HCT116 (cell line): ENCODE data around the gene MGRN1. TPM values are rescaled to one million over a fixed set of nuclear protein-coding genes. Genes with fewer than 3 reads are reported as not detected.

Experiments used
- ATAC-seq: fragments of 200-7000 bp; cut with Tn5 transposase; 2 replicates; pipeline ENCODE4 v1.9.1; 2020; ENCODE audit warnings: mild to moderate bottlenecking, moderate library complexity
- BruUV-seq: library from RNA; stranded (reverse); fragments of 400-500 nt; replicated peaks from 2 replicates; lab custom pipeline; 2021; lab: Mats Ljungman, UMichigan
- CTCF ChIA-PET: fragments of 300-600 bp; sonication (Branson Sonifier 250); formaldehyde crosslinking; loops from one replicate; lab custom pipeline; 2021; ENCODE audit warnings: antibody characterized with exemption; lab: Charles Lee
- POLR2A ChIA-PET: fragments of 300-600, 350-600 bp; sonication (Branson Sonifier 250); formaldehyde crosslinking; loops from one replicate; lab custom pipeline; 2021; ENCODE audit warnings: antibody characterized with exemption; lab: Charles Lee
- RAD21 ChIA-PET, 2 experiments: fragments of 300-600 bp; sonication (Branson Sonifier 250); formaldehyde crosslinking; loops; one replicate each; lab custom pipeline; 2023; ENCODE audit warnings: low total read pairs in 2 of 2; ENCODE audit not compliant: uncharacterized antibody in 2 of 2, unreplicated experiment in 2 of 2, low non-redundant PET in 1 of 2; lab: Charles Lee
- DNase-seq: peaks from one replicate; pipeline ENCODE4 v3.0.0-alpha.2; 2010; ENCODE audit warnings: low read depth, low spot score
- H2AFZ ChIP-seq: fragments of 200-600 bp; shearing (Covaris generic), sonication (generic); 2 replicates; pipeline ENCODE4 v1.6.1; 2017; ENCODE audit warnings: low read depth, mixed run types, mixed read lengths, antibody characterized with exemption, low read length; ENCODE audit not compliant: poor library complexity, severe bottlenecking
- H3K27ac ChIP-seq: 2 replicates; pipeline ENCODE4 v1.5.1; 2012; ENCODE audit warnings: low read depth, low read length
- H3K27me3 ChIP-seq: fragments of 200-600 bp; sonication (generic); 2 replicates; pipeline ENCODE4 v1.6.1; 2016; ENCODE audit warnings: mixed run types, low read length, mixed read lengths; ENCODE audit not compliant: insufficient read depth
- H3K36me3 ChIP-seq, 2 experiments: fragments of 200-500 bp in 1 of 2; fragments of 200-600 bp in 1 of 2; sonication (Bioruptor generic) in 1 of 2; sonication (generic) in 1 of 2; 2 replicates each; pipeline versions ENCODE4 v1.5.1 to v1.6.1; 2014 to 2016; ENCODE audit warnings: low read length in 2 of 2, inconsistent platforms in 1 of 2, mixed read lengths in 1 of 2, mixed run types in 1 of 2; ENCODE audit not compliant: insufficient read depth in 2 of 2, control insufficient read depth in 1 of 2
- H3K4me1 ChIP-seq, 2 experiments: fragments of 200-600 bp in 1 of 2; sonication (generic) in 1 of 2; 2 replicates each; pipeline versions ENCODE4 v1.5.1 to v1.6.1; 2012 to 2017; ENCODE audit warnings: low read length in 2 of 2, inconsistent platforms in 1 of 2, mild to moderate bottlenecking in 1 of 2, mixed read lengths in 1 of 2, mixed run types in 1 of 2, moderate library complexity in 1 of 2; ENCODE audit not compliant: insufficient read depth in 2 of 2, control insufficient read depth in 1 of 2
- H3K4me2 ChIP-seq: fragments of 200-600 bp; sonication (generic); 2 replicates; pipeline ENCODE4 v1.6.1; 2017; ENCODE audit warnings: mixed run types, low read length, mixed read lengths
- H3K4me3 ChIP-seq, 2 experiments: fragments of 200-600 bp in 1 of 2; sonication (generic) in 1 of 2; replicated peaks in 1 of 2; 2 replicates each; pipeline ENCODE4 v1.5.1; 2011 to 2016; ENCODE audit warnings: low read length in 2 of 2, control low read depth in 1 of 2, low read depth in 1 of 2, mild to moderate bottlenecking in 1 of 2, mixed read lengths in 1 of 2, mixed run types in 1 of 2
- H3K79me2 ChIP-seq: fragments of 200-600 bp; sonication (generic); 2 replicates; pipeline ENCODE4 v1.6.1; 2017; ENCODE audit warnings: mild to moderate bottlenecking, mixed run types, low read length, moderate library complexity, mixed read lengths; ENCODE audit not compliant: insufficient read depth
- H3K9ac ChIP-seq: fragments of 200-600 bp; sonication (generic); 2 replicates; pipeline ENCODE4 v1.6.1; 2016; ENCODE audit warnings: low read length, mixed read lengths
- H3K9me2 ChIP-seq: fragments of 200-600 bp; sonication (generic), shearing (Covaris generic); 2 replicates; pipeline ENCODE4 v1.6.1; 2017; ENCODE audit warnings: mixed run types, mild to moderate bottlenecking, moderate library complexity; ENCODE audit not compliant: insufficient read depth
- H3K9me3 ChIP-seq, 2 experiments: fragments of 200-500 bp in 1 of 2; fragments of 200-600 bp in 1 of 2; sonication (Bioruptor generic) in 1 of 2; sonication (generic) in 1 of 2; 2 replicates each; pipeline ENCODE4 v1.6.1; 2014 to 2017; ENCODE audit warnings: low read length in 2 of 2, mixed read lengths in 2 of 2, inconsistent platforms in 1 of 2, low read depth in 1 of 2, mild to moderate bottlenecking in 1 of 2, mixed run types in 1 of 2, moderate library complexity in 1 of 2; ENCODE audit not compliant: control insufficient read depth in 1 of 2, insufficient read depth in 1 of 2
- H4K20me1 ChIP-seq: fragments of 200-600 bp; sonication (generic), shearing (Covaris generic); 2 replicates; pipeline ENCODE4 v1.6.1; 2017; ENCODE audit warnings: mixed run types, mild to moderate bottlenecking, moderate library complexity; ENCODE audit not compliant: insufficient read depth
- CBX3 ChIP-seq: IDR thresholded peaks from 2 replicates; pipeline ENCODE4 v1.6.1; 2012; ENCODE audit warnings: low read depth
- CEBPB ChIP-seq: IDR thresholded peaks from 2 replicates; pipeline ENCODE4 v1.6.1; 2012; ENCODE audit warnings: low read depth
- CTCF ChIP-seq, 3 experiments: fragments of 200-600 bp in 1 of 3; sonication (generic) in 1 of 3; IDR thresholded peaks in 2 of 3; conservative IDR thresholded peaks in 1 of 3; 2 replicates each; pipeline ENCODE4 v1.5.1; 2012 to 2017; ENCODE audit warnings: low read depth in 2 of 3, low read length in 2 of 3, antibody characterized with exemption in 1 of 3, borderline replicate concordance in 1 of 3, control low read depth in 1 of 3, mild to moderate bottlenecking in 1 of 3, mixed read lengths in 1 of 3, mixed run types in 1 of 3, moderate library complexity in 1 of 3; ENCODE audit not compliant: insufficient read depth in 1 of 3
- EGR1 ChIP-seq: IDR thresholded peaks from 2 replicates; pipeline ENCODE4 v1.6.1; 2012; ENCODE audit warnings: low read depth
- ELF1 ChIP-seq: IDR thresholded peaks from 2 replicates; pipeline ENCODE4 v1.6.1; 2012; ENCODE audit warnings: low read depth, borderline replicate concordance
- FOSL1 ChIP-seq: IDR thresholded peaks from 2 replicates; pipeline ENCODE4 v1.6.1; 2012; ENCODE audit warnings: low read depth
- JUND ChIP-seq: IDR thresholded peaks from 2 replicates; pipeline ENCODE4 v1.6.1; 2012
- POLR2A ChIP-seq: IDR thresholded peaks from 2 replicates; pipeline ENCODE4 v1.7.0; 2011; ENCODE audit warnings: borderline replicate concordance; ENCODE audit not compliant: insufficient read depth, insufficient read length; ENCODE audit errors: extremely low read depth
- REST ChIP-seq: IDR thresholded peaks from 2 replicates; pipeline ENCODE4 v1.6.1; 2012; ENCODE audit warnings: low read depth
- SIN3A ChIP-seq: IDR thresholded peaks from 2 replicates; pipeline ENCODE4 v1.6.1; 2012; ENCODE audit warnings: low read depth
- SP1 ChIP-seq: IDR thresholded peaks from 2 replicates; pipeline ENCODE4 v1.6.1; 2012; ENCODE audit warnings: low read depth
- TCF7L2 ChIP-seq: IDR thresholded peaks from 2 replicates; pipeline ENCODE4 v1.7.0; 2011; ENCODE audit warnings: borderline replicate concordance, inconsistent platforms; ENCODE audit not compliant: insufficient read depth, insufficient read length; ENCODE audit errors: extremely low read depth
- ZBTB33 ChIP-seq: IDR thresholded peaks from 2 replicates; pipeline ENCODE4 v1.6.1; 2011; ENCODE audit warnings: mild to moderate bottlenecking, low read length, moderate library complexity; ENCODE audit not compliant: insufficient replicate concordance; ENCODE audit errors: extremely low read depth
- ZFX ChIP-seq: fragments of 450-650 bp; IDR thresholded peaks from 2 replicates; pipeline ENCODE4 v1.6.1; 2017
- ZNF274 ChIP-seq: fragments of 200-500 bp; sonication (Bioruptor generic); IDR thresholded peaks from 2 replicates; pipeline ENCODE4 v1.6.1; 2014; ENCODE audit warnings: mild to moderate bottlenecking, low read depth, low read length, inconsistent platforms
- intact Hi-C: fragments of 100-400 bp; cut with micrococcal nuclease; formaldehyde crosslinking; loops from 2 replicates; pipeline ENCODE4 v1.10.0; 2022
- total RNA-seq: library from RNA; stranded (reverse); gene quantifications from one replicate; pipeline ENCODE4 v1.2.1, GENCODE V29; 2021; ENCODE audit not compliant: unreplicated experiment

Gene MGRN1
- total RNA-seq, 1 experiment from 2014 or later, result 50.6 TPM

GRCh38 chr16:4663465-4663776 is 38.8 kb downstream of the MGRN1 start (continued):
- no peak for TF ChIP-seq CTCF (IDR thresholded peaks at IDR 0.05 in 2 of 3, conservative IDR thresholded peaks at IDR 0.05 in 1 of 3; ENCODE audit: borderline replicate concordance in 1 of 3, insufficient read depth in 1 of 3, low read depth in 2 of 3, low read length in 2 of 3)

- no peak overlapping the region for H3K9ac ChIP-seq
- H3K4me3 ChIP-seq, result no peak overlapping the region
- H3K79me2 ChIP-seq, result no peaks in the 10 kb centered on the region
- ChIA-PET POLR2A (interaction anchor here (0.7 kb wide), 1 partner anchor 48 kb away, joined by 3 read pairs; no protein-coding TSS in a partner anchor), RAD21 (no interaction called here), CTCF (no interaction called here)
- 0 out of 4 replicates have a peak, but pooled peaks cover 0 to 10% of the 10 kb centered on the region in 2 experiments for H3K4me1 ChIP-seq
- no peak overlapping the region for H3K4me2 ChIP-seq
- H3K9me3 ChIP-seq, result no peaks in the 10 kb centered on the region
- intact Hi-C loops, result no loop called here
- no peaks in the 10 kb centered on the region for H4K20me1 ChIP-seq
- H2AFZ ChIP-seq, result no peak overlapping the region
- ATAC-seq (no peak), DNase-seq (no peak)
- H3K27me3 ChIP-seq, result no peaks in the 10 kb centered on the region
- H3K9me2 ChIP-seq, result no peaks in the 10 kb centered on the region
- H3K27ac ChIP-seq, result no peak overlapping the region
- H3K36me3 ChIP-seq, result peaks cover 12 to 15% of the 10 kb centered on the region in 2 experiments
- no TSS peak for BruUV-seq
- TF ChIP-seq EGR1 (no peak), TCF7L2 (no peak), ZFX (no peak), CBX3 (no peak), SP1 (no peak), JUND (no peak), ELF1 (no peak), ZBTB33 (no peak), ZNF274 (no peak), REST (no peak), CEBPB (no peak), SIN3A (no peak), CTCF (IDR thresholded peaks at IDR 0.05 in 2 of 3, conservative IDR thresholded peaks at IDR 0.05 in 1 of 3; ENCODE audit: borderline replicate concordance in 1 of 3, insufficient read depth in 1 of 3, low read depth in 2 of 3, low read length in 2 of 3) (no peak), FOSL1 (no peak), POLR2A (no peak)
Observed at GRCh38 chr16:4663777-4664465, 39.3 kb downstream of the MGRN1 start.
